GM18951 (cell line): ENCODE data around the gene GRIK5.

Experiments
- POLR2A ChIP-seq: IDR thresholded peaks from 4 replicates; pipeline ENCODE4 v1.6.1; 2011; ENCODE audit warnings: mild to moderate bottlenecking; ENCODE audit not compliant: insufficient read length, insufficient read depth; ENCODE audit errors: extremely low read depth
- in situ Hi-C: fragments of 300-500 bp; cut with MboI; formaldehyde crosslinking; loops from one replicate; pipeline ENCODE4 v1.12.0; 2022; ENCODE audit warnings: low sequenced_read_pairs, mixed read lengths, inconsistent platforms; ENCODE audit not compliant: unreplicated experiment

The GRIK5 gene

DNA sequence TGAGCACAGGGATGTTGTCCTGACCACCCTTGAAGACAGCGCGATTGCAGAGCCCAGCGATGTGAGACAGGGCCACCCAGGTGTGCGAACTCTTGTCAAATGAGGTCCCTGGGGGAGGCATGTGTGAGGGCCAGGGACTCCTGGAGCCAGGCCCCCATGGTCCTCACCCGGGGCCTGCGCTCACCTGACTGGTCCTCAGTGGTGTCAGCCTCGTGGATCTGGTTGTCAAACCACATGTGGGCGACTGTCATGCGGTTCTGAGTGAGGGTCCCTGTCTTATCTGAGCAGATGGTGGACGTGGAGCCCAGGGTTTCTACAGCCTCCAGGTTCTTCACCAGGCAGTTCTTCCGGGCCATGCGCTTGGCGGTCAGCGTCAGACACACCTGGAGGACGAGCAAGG is 88.3 kb downstream of the GRIK5 start:
- in situ Hi-C loops = no loop called here
- TF ChIP-seq POLR2A = no peak

- TF ChIP-seq POLR2A = no peak
- in situ Hi-C loops = no loop called here
Observed at GRCh38 chr19:41978470-41978869, 91.5 kb downstream of the GRIK5 start.

- no peak for TF ChIP-seq POLR2A
- in situ Hi-C loops = no loop called here
Observed at GRCh38 chr19:41977916-41978315, 92.1 kb downstream of the GRIK5 start.

- in situ Hi-C loops = no loop called here
- TF ChIP-seq POLR2A = no peak
Observed at GRCh38 chr19:41974652-41975051, 95.4 kb downstream of the GRIK5 start.

- TF ChIP-seq POLR2A = no peak
- in situ Hi-C loops = no loop called here
Observed at GRCh38 chr19:41971363-41971762, 98.6 kb downstream of the GRIK5 start.

GRCh38 chr19:41969772-41970458 is 100.1 kb downstream of the GRIK5 start:
- no peak for TF ChIP-seq POLR2A
- in situ Hi-C loops = no loop called here

DNA sequence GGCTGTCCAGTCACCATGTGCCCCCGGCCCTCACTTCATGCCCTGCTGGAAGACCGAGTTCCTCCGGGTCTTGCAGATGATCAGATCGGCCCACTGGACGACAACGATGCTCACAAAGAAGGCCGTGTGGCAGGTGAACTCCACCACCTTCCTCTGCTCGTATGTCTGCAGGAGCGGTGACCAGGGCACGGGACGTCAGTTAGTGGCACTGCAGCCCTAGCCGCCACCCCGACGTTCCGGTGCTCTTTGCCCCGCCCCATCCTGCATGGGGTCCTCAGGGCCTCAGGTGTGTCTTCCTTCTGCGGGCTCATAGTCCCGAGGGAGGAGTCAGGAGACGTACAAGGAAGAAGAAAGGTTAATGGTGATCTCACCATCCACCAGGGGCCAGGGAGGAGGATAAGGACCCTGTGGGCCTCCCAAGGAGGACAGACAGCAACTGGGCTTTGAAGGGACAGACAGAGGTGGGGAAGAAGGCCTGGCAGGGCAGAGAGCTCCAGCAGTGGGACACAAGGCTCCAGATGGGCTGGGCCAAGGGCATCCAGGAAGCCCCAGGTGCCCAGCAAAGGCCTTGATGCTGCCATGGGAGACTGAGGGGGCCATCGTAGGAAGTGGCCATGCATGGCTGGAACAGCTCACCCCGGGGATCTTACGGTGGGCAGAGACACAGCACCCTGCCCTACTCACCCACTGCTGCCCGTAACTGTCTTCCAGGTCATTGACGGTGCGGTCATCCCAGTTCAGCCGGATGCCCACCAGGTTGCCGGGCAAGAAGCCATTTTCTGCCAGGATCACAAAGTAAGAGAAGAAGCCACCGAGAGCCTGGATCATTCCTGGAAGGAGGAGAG is 101.0 kb downstream of the GRIK5 start:
- in situ Hi-C loops = no loop called here

GRCh38 chr19:41967054-41967783 is 102.8 kb downstream of the GRIK5 start:
- in situ Hi-C loops = no loop called here
- TF ChIP-seq POLR2A = no peak

More for the DNA sequence above, 101.0 kb downstream of the GRIK5 start:
- TF ChIP-seq POLR2A = no peak

- TF ChIP-seq POLR2A = no peak
- in situ Hi-C loops = no loop called here
Observed at GRCh38 chr19:41965106-41965505, 104.9 kb downstream of the GRIK5 start.

DNA sequence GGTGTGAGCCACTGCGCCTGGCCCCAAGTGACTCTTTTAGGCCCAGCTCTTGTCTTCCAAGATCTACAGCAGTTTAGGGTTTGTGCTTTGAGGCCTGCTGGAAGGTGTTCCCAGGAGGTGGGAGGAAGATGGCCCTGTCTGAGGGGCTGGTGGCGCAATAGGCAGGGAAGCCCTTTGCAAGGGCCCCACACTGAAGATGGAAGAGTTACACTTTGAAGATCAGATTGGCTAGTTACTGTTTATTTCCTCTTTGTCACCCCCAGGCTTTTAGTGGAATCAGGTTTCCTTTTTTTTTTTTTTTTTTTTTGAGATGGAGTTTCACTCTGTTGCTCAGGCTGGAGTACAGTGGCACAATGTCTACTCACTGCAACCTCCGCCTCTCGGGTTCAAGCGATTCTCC is 109.0 kb downstream of the GRIK5 start:
- no peak for TF ChIP-seq POLR2A
- in situ Hi-C loops = no loop called here

- TF ChIP-seq POLR2A = peak; percentile 56
- in situ Hi-C loops = no loop called here
Observed at GRCh38 chr19:41959056-41960053, 110.7 kb downstream of the GRIK5 start, which contains the start of gene RABAC1. TSS of gene RABAC1 (minus strand) at chr19:41959321. CDS start at chr19:41959292, 29 bp downstream.

GRCh38 chr19:41958367-41959055 is 111.5 kb downstream of the GRIK5 start:
- in situ Hi-C loops = no loop called here
- TF ChIP-seq POLR2A = peak; percentile 36
